GM21381 (cell line): ENCODE measurements around the gene PCDHB12.

Experiments used
- ATAC-seq: cut with Tn5 transposase; IDR thresholded peaks from one replicate; pipeline ENCODE4 v1.9.1; 2021; ENCODE audit warnings: mild to moderate bottlenecking, moderate library complexity; ENCODE audit not compliant: unreplicated experiment

PCDHB12 gene

GRCh38 chr5:141260458-141261237 lies 52.1 kb downstream of the PCDHB12 start:
- ATAC-seq = no peak

GRCh38 chr5:141261238-141261546 lies 52.7 kb downstream of the PCDHB12 start:
- ATAC-seq = no peak
